Astrocyte (in vitro differentiated cells and primary cell): Measurements from ENCODE around the gene LTK. TPM values are rescaled to one million over a fixed set of nuclear protein-coding genes. Genes with fewer than 3 reads are reported as not detected.

Experiments used
- DNase-seq: peaks from one replicate; pipeline ENCODE4 v3.0.0-alpha.2; 2010; ENCODE audit warnings: low read depth
- FAIRE-seq: peaks from 2 replicates; lab custom pipeline; 2011; peaks lifted over from hg19 to GRCh38; lab: Jason Lieb, UNC
- H2AFZ ChIP-seq: 2 replicates; pipeline ENCODE4 v1.6.0; 2012; ENCODE audit warnings: low read depth, low read length, inconsistent platforms
- H3K27ac ChIP-seq: 2 replicates; pipeline ENCODE4 v1.5.1; 2011; ENCODE audit warnings: low read depth, low read length, inconsistent platforms
- H3K27me3 ChIP-seq: 2 replicates; pipeline ENCODE4 v1.6.0; 2011; ENCODE audit warnings: low read length, inconsistent platforms; ENCODE audit not compliant: insufficient read depth
- H3K36me3 ChIP-seq: 2 replicates; pipeline ENCODE4 v1.5.1; 2011; ENCODE audit warnings: low read length, inconsistent platforms; ENCODE audit not compliant: insufficient read depth
- H3K4me1 ChIP-seq: 2 replicates; pipeline ENCODE4 v1.5.1; 2011; ENCODE audit warnings: low read length, inconsistent platforms; ENCODE audit not compliant: insufficient read depth
- H3K4me2 ChIP-seq: 2 replicates; pipeline ENCODE4 v1.6.0; 2012; ENCODE audit warnings: low read length, inconsistent platforms
- H3K4me3 ChIP-seq: 2 replicates; pipeline ENCODE4 v1.5.1; 2011; ENCODE audit warnings: low read depth, mild to moderate bottlenecking, low read length, inconsistent platforms; ENCODE audit not compliant: insufficient read depth
- H3K79me2 ChIP-seq: 2 replicates; pipeline ENCODE4 v1.6.0; 2012; ENCODE audit warnings: mild to moderate bottlenecking, low read length, inconsistent platforms; ENCODE audit not compliant: insufficient read depth
- H3K9ac ChIP-seq: 2 replicates; pipeline ENCODE4 v1.6.0; 2012; ENCODE audit warnings: mild to moderate bottlenecking, low read length, inconsistent platforms
- H3K9me3 ChIP-seq: 2 replicates; pipeline ENCODE4 v1.5.1; 2012; ENCODE audit warnings: low read depth, mild to moderate bottlenecking, low read length, inconsistent platforms; ENCODE audit not compliant: insufficient read depth
- H4K20me1 ChIP-seq: 2 replicates; pipeline ENCODE4 v1.6.0; 2012; ENCODE audit warnings: low read length, inconsistent platforms; ENCODE audit not compliant: insufficient read depth
- H3K27ac Mint-ChIP-seq: one replicate; pipeline ENCODE4 v1.8.0; 2021; ENCODE audit warnings: mild to moderate bottlenecking, mixed read lengths; ENCODE audit not compliant: unreplicated experiment
- H3K27me3 Mint-ChIP-seq: one replicate; pipeline ENCODE4 v1.8.0; 2021; ENCODE audit warnings: low read depth, mixed read lengths; ENCODE audit not compliant: unreplicated experiment
- H3K36me3 Mint-ChIP-seq: one replicate; pipeline ENCODE4 v1.8.0; 2021; ENCODE audit warnings: low read depth, mixed read lengths; ENCODE audit not compliant: unreplicated experiment
- H3K4me1 Mint-ChIP-seq: one replicate; pipeline ENCODE4 v1.8.0; 2021; ENCODE audit warnings: low read depth, mixed read lengths; ENCODE audit not compliant: unreplicated experiment
- H3K4me3 Mint-ChIP-seq: one replicate; pipeline ENCODE4 v1.8.0; 2021; ENCODE audit warnings: mild to moderate bottlenecking, moderate library complexity, mixed read lengths; ENCODE audit not compliant: unreplicated experiment
- H3K9me3 Mint-ChIP-seq: one replicate; pipeline ENCODE4 v1.8.0; 2021; ENCODE audit warnings: mild to moderate bottlenecking, mixed read lengths; ENCODE audit not compliant: unreplicated experiment
- CTCF ChIP-seq: IDR thresholded peaks from 2 replicates; pipeline ENCODE4 v1.5.1; 2011; ENCODE audit warnings: low read depth, mild to moderate bottlenecking, inconsistent platforms, low read length, moderate library complexity; ENCODE audit not compliant: insufficient read depth
- EZH2 ChIP-seq: IDR thresholded peaks from 2 replicates; pipeline ENCODE4 v1.6.1; 2012; ENCODE audit warnings: mild to moderate bottlenecking, low read length, inconsistent platforms; ENCODE audit not compliant: insufficient read depth
- total RNA-seq: library from RNA; stranded (reverse); gene quantifications from 2 replicates; pipeline ENCODE4 v1.2.1, GENCODE V29; 2021

Gene LTK
- total RNA-seq, 1 donor from 2014 or later: 0.14 TPM

GRCh38 chr15:41462084-41462795, 51.4 kb downstream of the LTK start:
- Mint-ChIP-seq H3K36me3 (peaks cover 18% of the 10 kb centered on the region), H3K4me1 (no peaks in the 10 kb centered on the region), H3K9me3 (no peaks in the 10 kb centered on the region), H3K27ac (no peak overlapping the region), H3K4me3 (no peak overlapping the region), H3K27me3 (no peaks in the 10 kb centered on the region)
- Histone ChIP-seq H3K9ac (no peak overlapping the region), H2AFZ (no peak overlapping the region), H3K27me3 (no peaks in the 10 kb centered on the region), H3K9me3 (no peaks in the 10 kb centered on the region), H3K4me2 (no peak overlapping the region), H3K4me3 (no peak overlapping the region), H3K4me1 (no peaks in the 10 kb centered on the region), H3K27ac (no peak overlapping the region), H3K79me2 (peaks cover 2% of the 10 kb centered on the region), H4K20me1 (peaks cover 24% of the 10 kb centered on the region), H3K36me3 (peaks cover 13% of the 10 kb centered on the region)
- DNase-seq (no peak), FAIRE-seq (no peak)
- TF ChIP-seq CTCF: no peak
- TF ChIP-seq EZH2: no peak

Other genes with a start within 250 kb of the LTK start
- gene OIP5, start 181.2 kb downstream of the LTK start, total RNA-seq: 1.2 and 1.7 TPM in 2 replicates
- gene NUSAP1, start 180.9 kb downstream of the LTK start, total RNA-seq: 6.5 and 7.7 TPM in 2 replicates
- gene NDUFAF1, start 111.3 kb downstream of the LTK start, total RNA-seq: 19.1 and 19.9 TPM in 2 replicates
- gene RTF1, start 96.7 kb downstream of the LTK start, total RNA-seq: 37.8 and 42.0 TPM in 2 replicates
- gene ITPKA, start 20.0 kb downstream of the LTK start, total RNA-seq: 1.0 and 1.2 TPM in 2 replicates
- 35.9 and 39.1 TPM in 2 replicates for gene RPAP1, start 30.4 kb upstream of the LTK start, total RNA-seq
- gene TYRO3, start 45.4 kb upstream of the LTK start, total RNA-seq: 28.5 and 34.0 TPM in 2 replicates
- 28.4 and 32.6 TPM in 2 replicates for gene MGA, start 146.6 kb upstream of the LTK start, total RNA-seq